Measurements from ENCODE around the gene TSPO2.

TSPO2 gene

DNA sequence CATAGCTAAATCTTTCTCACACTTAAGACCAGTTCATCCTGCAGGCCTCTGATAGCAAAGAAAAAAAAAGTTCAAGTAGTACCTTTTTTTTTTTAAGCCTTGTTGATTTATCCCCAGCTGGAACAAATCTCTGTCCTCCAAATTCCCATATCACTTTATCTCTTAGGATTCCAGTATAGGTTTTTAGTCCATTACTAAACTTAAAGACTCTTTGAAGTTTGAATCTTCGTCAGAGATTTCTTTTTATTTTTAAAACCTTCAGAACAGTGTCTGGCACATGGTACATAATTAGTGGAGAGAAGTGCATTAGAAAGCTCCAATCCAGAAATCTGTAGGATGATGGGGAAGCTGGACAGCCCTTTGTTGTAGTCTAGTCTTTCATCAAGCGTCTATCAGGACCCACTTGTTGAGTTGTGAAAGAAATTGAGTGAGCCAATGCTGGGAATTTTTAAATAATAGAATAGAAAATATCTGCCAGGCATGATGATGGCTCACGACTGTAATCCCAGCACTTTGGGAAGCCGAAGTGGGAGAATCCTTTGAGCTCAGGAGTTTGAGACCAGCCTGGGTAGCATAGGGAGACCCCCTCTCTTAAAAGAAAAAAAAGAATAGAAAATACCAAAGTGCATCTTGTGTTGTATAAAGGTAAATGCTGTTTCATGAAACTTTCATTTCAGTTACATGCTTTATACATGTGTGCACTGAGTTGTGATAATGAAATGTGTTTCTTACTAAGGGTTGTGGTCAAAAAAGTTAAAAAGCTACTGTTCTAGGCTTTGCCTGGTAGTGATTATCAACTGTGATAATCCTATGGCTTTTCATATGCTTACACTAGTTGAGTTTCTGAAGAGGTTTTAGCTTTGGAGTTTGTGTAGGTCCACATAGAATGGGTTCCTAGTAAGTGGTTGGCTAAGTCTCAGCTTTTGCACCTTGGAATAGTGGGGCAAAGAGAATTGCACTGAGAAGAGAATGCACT lies 33.7 kb downstream of the TSPO2 start:
- DNase-seq (ENCODE audit: low read depth): no peak

DNA sequence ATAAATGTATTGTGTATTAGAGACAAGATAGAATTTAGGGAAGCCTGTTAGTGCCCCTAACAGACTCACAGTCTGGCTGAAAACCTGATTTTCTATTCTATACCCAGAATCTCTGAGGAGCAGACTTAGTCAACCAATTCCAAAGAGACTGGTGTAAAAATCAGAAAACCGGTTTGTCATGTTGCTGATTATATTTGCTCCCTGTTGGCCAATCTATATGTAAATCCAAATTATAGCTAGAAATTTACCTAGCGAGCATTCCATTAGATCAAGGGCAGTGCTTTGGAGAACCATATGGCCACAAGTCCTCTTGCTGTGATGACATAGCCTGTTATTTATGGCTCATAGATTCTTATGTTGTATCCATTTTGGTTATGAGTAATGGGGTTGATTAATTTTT lies 35.3 kb downstream of the TSPO2 start:
- DNase-seq (ENCODE audit: low read depth): no peak

DNA sequence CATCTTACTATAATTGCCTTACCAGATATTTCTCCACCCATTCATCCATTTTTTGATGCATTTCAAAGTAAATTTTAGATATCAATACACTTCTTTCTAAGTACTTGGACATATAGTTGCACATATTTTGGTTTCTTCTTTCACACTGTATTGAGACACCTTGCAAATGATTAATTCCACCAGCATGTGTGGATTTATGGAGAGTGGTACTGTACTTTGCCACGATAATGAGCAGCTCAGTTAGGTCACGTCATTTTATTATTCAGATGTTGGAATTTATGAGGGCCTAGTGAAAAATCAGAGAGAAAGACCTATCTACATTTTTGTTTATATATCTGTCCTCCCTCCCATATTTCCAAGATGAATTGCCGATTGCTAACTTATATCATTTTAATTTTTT lies 35.8 kb downstream of the TSPO2 start:
- no peak for DNase-seq (ENCODE audit: low read depth)

DNA sequence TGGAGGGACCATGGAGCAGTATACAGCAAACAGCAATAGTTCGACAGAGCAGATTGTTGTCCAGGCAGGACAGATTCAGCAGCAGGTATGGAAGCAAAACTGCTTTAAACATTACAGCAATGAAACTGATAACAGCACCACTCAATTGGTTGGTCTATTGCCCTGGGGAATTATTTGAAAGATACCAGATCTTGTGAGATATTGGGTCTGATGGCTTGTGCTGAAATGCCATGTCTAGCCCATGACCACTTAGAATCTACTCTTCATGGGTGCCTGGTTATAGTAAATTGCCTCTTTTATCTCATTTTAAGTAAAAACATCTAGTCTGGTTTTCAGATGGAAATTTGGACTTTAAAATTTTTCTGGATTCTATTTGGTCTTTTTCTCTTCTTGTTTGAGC lies 36.8 kb downstream of the TSPO2 start:
- DNase-seq (ENCODE audit: low read depth): no peak

DNA sequence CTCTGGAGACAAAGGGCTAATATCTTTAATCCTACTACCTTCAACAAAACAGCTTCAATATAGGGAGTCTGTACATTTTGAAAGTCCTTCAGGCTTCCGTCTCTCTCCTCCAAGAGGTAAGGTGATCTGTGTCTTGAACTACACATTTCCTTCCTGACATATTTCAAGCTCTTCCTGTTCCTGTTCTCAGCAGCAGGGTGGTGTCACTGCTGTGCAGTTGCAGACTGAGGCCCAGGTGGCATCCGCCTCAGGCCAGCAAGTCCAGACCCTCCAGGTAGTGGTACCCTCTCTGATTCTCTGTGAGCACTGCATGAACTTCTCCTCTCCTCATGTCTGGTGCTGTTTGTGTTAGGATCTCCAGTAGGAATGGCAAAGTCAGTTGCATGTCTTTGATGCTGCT lies 38.4 kb downstream of the TSPO2 start:
- no peak for DNase-seq (ENCODE audit: low read depth)

DNA sequence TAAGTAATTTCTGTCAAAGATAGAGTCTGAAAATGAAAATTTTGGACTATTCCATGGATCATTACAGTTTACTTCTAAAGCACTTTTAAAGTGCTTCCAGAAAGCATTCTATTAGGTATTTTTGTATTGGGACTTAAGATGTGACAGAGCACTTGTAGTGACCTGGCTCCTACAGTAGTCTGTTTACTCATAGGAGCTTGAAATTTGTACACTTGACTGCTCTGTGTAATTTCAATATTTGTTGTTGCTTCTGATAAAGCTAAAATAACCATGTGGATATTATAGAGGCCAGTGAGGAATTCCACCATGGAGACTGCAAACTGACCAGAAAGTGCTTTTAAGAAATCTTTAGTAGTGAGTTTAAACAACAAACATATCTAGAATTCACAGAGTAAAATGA lies 40.8 kb downstream of the TSPO2 start:
- DNase-seq (ENCODE audit: low read depth): no peak

DNA sequence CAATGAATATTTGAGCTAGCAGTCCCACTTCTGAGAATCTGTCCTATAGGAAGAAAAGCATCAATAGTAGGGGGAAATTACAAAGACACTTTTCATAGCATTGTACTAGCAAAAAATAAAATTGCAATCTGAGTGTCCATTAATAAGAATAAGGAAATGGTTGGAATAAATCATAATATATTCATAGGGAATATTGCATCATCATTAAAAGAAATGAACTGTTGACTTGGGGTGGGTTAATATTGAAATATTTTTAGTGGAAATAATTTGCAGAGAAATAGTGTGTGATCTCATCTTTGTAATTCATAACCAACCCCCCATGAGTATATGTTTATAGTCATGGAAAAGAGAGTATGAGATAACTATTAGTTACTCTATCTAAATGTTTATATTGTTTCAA lies 42.9 kb downstream of the TSPO2 start:
- DNase-seq (ENCODE audit: low read depth): no peak

DNA sequence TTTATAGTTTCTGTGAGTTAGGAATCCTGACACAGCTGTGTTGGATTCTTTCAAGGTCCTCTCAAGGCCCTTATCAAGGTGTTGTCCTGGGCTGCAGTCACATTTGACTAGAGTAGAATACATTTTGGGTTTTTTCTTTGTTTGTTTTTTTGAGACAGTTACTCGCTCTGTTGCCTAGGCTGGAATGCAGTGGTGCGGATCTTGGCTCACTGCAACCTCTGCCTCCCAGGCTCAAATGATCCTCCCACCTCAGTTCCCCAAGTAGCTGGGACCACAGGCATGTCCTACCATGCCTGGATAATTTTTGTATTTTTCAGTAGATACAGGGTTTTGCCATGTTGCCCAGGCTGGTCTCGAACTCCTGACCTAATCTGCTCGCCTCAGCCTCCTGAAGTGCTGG lies 46.2 kb downstream of the TSPO2 start:
- DNase-seq (ENCODE audit: low read depth): no peak

DNA sequence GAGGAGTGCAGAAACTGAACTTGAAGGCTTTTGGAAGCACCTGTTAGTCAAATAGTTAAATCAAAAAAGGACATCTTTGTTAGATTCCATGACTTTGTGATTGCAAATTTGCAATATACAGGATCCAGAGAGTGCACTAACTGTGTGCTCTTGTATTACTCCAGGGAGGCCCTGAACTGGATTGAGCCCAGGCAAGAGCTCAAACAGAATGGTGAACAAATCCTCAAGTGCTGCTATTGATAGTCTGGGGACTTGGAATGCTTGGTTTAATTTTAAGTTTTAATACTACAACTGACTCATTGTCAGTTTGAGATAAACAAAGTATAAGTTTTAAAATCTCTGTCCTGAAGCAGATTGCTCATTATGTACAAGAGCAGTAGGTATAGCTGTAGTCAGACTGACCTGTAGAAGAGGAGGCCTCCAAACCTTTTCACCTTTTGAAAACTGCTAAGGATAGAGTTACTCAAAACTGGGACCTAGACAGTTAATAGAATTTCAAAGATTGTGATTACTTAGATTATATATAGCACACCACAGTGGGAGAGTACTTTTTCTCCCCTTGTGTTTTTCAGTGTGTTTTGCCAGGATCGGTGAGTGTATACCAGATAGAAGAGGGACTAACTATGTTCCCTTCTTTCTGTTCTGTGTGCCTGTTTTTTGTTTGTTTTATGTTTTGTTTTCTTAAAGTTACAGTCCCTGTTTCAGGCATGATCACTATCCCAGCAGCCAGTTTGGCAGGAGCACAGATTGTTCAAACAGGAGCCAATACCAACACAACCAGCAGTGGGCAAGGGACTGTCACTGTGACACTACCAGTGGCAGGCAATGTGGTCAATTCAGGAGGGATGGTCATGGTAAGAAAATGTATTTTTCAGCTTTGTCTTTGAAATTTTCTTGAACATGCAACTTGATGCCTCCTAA lies 48.8 kb downstream of the TSPO2 start:
- no peak for DNase-seq (ENCODE audit: low read depth)

DNA sequence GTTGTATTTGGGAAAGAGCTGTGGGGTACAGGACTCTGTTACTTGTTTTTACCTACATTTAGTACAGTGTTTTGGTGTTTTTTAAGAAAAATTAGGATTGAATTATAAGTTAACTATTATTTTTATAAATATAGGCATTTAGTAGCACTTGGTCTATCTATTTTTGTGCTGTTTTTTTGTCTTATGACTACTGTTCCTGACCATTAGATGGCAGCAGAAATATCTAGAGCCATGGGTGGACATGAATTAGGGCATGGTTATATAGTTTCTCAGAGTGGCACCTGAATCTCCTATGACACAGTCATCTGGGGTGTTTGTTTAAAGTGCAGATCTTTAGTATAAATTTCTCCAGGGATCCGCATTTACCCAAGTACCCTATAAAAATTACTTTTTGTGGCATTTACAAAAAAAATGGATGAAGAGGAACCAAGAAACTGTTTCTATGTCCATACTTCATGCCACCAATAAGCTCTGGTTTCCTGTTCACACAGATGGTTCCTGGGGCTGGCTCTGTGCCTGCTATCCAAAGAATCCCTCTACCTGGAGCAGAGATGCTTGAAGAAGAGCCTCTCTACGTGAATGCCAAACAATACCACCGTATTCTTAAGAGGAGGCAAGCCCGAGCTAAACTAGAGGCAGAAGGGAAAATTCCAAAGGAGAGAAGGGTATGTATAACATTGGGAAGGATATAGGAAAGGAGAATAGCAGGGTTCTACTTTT lies 50.3 kb downstream of the TSPO2 start:
- no peak for DNase-seq (ENCODE audit: low read depth)

DNA sequence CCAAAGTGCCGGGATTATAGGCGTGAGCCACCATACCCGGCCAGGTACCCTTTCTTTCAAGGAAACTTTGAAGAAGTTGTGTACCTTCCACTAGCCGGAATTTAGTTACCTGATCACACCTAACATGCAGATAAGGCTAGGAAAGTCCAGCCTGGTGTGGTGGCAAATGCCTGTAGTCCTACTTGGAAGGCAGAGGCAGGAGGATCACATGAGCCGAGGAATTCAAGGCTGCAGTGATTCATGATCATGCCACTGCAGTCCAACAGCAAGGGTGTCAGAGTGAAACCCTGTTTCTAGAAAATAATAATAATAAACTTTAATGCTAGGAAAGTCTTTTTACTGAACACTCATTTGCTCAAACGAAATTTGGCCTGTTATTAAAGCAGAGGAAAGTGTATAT lies 51.5 kb downstream of the TSPO2 start:
- DNase-seq (ENCODE audit: low read depth): no peak

All from activated gamma-delta T cell treated with anti-CD3 and anti-CD28 coated beads, Interleukin-2, amount 50 U/mL, for 16 hours (primary cell).